Measurements from ENCODE around the gene ANKRD12.

ANKRD12 gene

DNA sequence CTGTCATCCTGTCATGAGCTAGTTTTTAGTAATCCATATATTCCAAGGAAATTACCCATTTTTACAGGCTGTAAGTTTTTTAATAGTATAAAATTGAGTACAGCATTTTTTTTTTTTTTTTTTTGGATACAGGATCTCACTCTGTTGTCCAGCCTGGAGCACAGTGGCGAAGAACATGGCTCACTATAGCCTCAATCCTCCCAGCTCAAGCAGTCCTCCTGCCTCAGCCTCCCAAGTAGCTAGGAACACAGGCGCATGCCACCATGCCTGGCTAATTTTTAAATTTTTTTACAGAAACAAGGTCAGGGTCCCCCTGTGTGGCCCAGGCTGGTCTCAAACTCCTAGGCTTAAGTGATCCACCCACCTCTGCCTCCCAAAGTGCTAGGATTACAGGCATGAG is 56.5 kb downstream of the ANKRD12 start:
- no peak for DNase-seq
- no peaks in the 10 kb centered on the region for H3K4me1 Mint-ChIP-seq
- peaks cover 64% of the 10 kb centered on the region for H3K36me3 Mint-ChIP-seq
- no peaks in the 10 kb centered on the region for H3K27me3 Mint-ChIP-seq
- no peaks in the 10 kb centered on the region for H3K9me3 Mint-ChIP-seq
- no peak overlapping the region for H3K4me3 Mint-ChIP-seq
- CTCF ChIA-PET: interaction anchor here (0.6 kb wide), 1 partner anchor 11 kb away, joined by 3 read pairs; no protein-coding TSS in a partner anchor
- no peak overlapping the region for H3K27ac Mint-ChIP-seq

DNA sequence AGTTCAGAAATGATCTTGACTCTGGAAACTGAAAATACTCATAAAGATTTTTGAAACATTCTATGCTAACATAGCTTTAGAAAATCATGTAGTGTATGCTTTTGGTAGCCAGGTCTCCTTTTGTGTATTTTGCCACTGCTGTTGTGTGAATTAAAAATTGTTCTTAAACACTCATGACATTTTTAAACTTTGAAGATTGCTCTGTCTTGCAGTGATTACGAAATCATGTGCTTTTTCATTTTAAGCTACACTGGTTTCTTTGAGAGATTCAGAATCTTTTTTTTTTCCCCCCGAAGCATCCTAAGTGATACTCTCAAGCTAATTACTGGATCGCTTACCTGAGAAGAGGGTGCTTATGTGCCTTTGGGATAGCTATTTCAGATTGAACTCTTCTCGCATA is 60.0 kb downstream of the ANKRD12 start:
- H3K27me3 Mint-ChIP-seq: no peaks in the 10 kb centered on the region
- DNase-seq: no peak
- H3K4me3 Mint-ChIP-seq: no peak overlapping the region
- peaks cover 38% of the 10 kb centered on the region for H3K36me3 Mint-ChIP-seq
- H3K27ac Mint-ChIP-seq: no peak overlapping the region
- H3K4me1 Mint-ChIP-seq: no peaks in the 10 kb centered on the region
- CTCF ChIA-PET: interaction anchor here (1.5 kb wide), 1 partner anchor 9 kb away, joined by 3 read pairs; no protein-coding TSS in a partner anchor
- H3K9me3 Mint-ChIP-seq: no peaks in the 10 kb centered on the region

DNA sequence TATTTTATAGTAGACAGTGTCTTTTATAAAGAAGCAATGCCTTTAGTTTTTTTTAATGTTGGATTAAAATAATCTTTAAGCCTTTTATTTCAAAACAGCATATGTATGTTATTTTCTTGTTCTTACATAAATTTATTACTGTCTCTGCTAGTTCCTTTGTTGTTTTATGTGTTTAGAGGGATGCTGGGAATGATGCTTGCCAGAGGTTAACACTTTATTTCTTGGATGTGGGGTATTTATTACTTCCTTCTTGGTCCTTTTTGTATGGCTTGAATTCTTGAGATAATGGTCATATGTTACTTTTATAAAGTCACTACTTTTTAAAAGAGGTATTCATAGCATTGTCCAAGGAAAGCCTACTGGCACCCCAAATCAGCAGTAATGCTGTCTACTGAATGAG is 63.1 kb downstream of the ANKRD12 start:
- Mint-ChIP-seq H3K4me3 (no peak overlapping the region), H3K27me3 (no peaks in the 10 kb centered on the region), H3K36me3 (peaks cover 22% of the 10 kb centered on the region), H3K9me3 (no peaks in the 10 kb centered on the region), H3K27ac (no peak overlapping the region), H3K4me1 (no peaks in the 10 kb centered on the region)
- no peak for DNase-seq
- CTCF ChIA-PET: no interaction called here

GRCh38 chr18:9201224-9201623 is 64.6 kb downstream of the ANKRD12 start:
- CTCF ChIA-PET: no interaction called here
- Mint-ChIP-seq H3K27me3 (no peaks in the 10 kb centered on the region), H3K4me3 (no peak overlapping the region), H3K9me3 (no peaks in the 10 kb centered on the region), H3K36me3 (peaks cover 18% of the 10 kb centered on the region), H3K4me1 (no peaks in the 10 kb centered on the region), H3K27ac (no peak overlapping the region)
- DNase-seq: no peak

GRCh38 chr18:9204659-9205058 is 68.1 kb downstream of the ANKRD12 start:
- no peak overlapping the region for H3K27ac Mint-ChIP-seq
- CTCF ChIA-PET: interaction anchor here (1.5 kb wide), 1 partner anchor 8 kb away, joined by 3 read pairs; no protein-coding TSS in a partner anchor
- no peak for DNase-seq
- no peak overlapping the region for H3K4me3 Mint-ChIP-seq
- H3K36me3 Mint-ChIP-seq: peaks cover 21% of the 10 kb centered on the region
- no peaks in the 10 kb centered on the region for H3K27me3 Mint-ChIP-seq
- H3K4me1 Mint-ChIP-seq: peaks cover 2% of the 10 kb centered on the region
- H3K9me3 Mint-ChIP-seq: no peaks in the 10 kb centered on the region

DNA sequence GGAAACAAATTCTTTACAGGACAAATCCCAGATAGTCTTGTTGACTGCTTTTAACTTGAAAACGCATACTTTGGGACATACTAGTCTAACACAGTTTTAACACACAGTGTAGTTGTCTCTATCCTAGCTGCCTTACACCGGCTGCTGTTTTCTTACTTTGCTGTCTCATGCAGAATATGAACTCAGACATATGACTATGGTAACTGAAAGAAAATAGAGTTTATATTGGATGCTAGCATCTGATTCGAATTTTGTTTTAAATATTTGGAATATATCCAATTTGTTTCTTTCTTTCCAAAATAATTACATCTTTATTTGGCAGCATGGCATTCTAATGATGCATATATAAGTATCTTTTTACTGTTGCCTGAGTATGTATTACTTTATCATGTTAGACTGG is 69.8 kb downstream of the ANKRD12 start:
- no peaks in the 10 kb centered on the region for H3K27me3 Mint-ChIP-seq
- H3K9me3 Mint-ChIP-seq: no peaks in the 10 kb centered on the region
- no peak overlapping the region for H3K27ac Mint-ChIP-seq
- no peak for DNase-seq
- H3K4me3 Mint-ChIP-seq: no peak overlapping the region
- H3K4me1 Mint-ChIP-seq: peaks cover 5% of the 10 kb centered on the region
- CTCF ChIA-PET: interaction anchor here (1.5 kb wide), 1 partner anchor 133 kb away, joined by 4 read pairs; no protein-coding TSS in a partner anchor
- peaks cover 26% of the 10 kb centered on the region for H3K36me3 Mint-ChIP-seq

DNA sequence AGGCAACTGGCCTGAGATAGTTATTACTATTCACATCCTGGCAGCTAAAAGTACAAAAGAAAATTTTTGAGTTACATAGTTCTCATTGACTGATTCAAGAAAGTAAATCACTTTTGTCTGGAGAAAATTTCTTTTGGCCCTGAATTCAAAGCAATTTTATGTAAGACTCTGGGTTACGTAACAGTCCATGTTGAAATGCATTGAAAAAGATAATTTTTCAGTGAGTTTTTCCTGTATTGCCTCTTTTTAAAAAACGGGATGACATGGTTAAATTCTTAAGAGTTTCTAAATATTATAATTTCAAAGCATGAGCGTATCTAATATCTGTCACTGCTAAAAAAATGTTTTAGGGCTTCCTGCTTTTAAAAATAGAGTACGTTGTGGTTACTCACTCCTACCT is 72.7 kb downstream of the ANKRD12 start:
- Mint-ChIP-seq H3K27ac (no peak overlapping the region), H3K36me3 (peaks cover 40% of the 10 kb centered on the region), H3K27me3 (no peaks in the 10 kb centered on the region), H3K4me3 (no peak overlapping the region), H3K4me1 (peaks cover 7% of the 10 kb centered on the region), H3K9me3 (no peaks in the 10 kb centered on the region)
- CTCF ChIA-PET: interaction anchor here (0.8 kb wide), 1 partner anchor 21 kb away, joined by 3 read pairs; no protein-coding TSS in a partner anchor
- DNase-seq: no peak

- no peak overlapping the region for H3K4me3 Mint-ChIP-seq
- peaks cover 44% of the 10 kb centered on the region for H3K36me3 Mint-ChIP-seq
- no peak overlapping the region for H3K27ac Mint-ChIP-seq
- DNase-seq: no peak
- H3K4me1 Mint-ChIP-seq: peaks cover 7% of the 10 kb centered on the region
- H3K9me3 Mint-ChIP-seq: no peaks in the 10 kb centered on the region
- no peaks in the 10 kb centered on the region for H3K27me3 Mint-ChIP-seq
- CTCF ChIA-PET: no interaction called here
Measured at GRCh38 chr18:9210966-9211365, 74.4 kb downstream of the ANKRD12 start.

- peaks cover 7% of the 10 kb centered on the region for H3K4me1 Mint-ChIP-seq
- no peak overlapping the region for H3K4me3 Mint-ChIP-seq
- H3K27me3 Mint-ChIP-seq: no peaks in the 10 kb centered on the region
- H3K27ac Mint-ChIP-seq: no peak overlapping the region
- no peaks in the 10 kb centered on the region for H3K9me3 Mint-ChIP-seq
- CTCF ChIA-PET: no interaction called here
- peaks cover 52% of the 10 kb centered on the region for H3K36me3 Mint-ChIP-seq
- no peak for DNase-seq
Measured at GRCh38 chr18:9211955-9212354, 75.4 kb downstream of the ANKRD12 start.

DNA sequence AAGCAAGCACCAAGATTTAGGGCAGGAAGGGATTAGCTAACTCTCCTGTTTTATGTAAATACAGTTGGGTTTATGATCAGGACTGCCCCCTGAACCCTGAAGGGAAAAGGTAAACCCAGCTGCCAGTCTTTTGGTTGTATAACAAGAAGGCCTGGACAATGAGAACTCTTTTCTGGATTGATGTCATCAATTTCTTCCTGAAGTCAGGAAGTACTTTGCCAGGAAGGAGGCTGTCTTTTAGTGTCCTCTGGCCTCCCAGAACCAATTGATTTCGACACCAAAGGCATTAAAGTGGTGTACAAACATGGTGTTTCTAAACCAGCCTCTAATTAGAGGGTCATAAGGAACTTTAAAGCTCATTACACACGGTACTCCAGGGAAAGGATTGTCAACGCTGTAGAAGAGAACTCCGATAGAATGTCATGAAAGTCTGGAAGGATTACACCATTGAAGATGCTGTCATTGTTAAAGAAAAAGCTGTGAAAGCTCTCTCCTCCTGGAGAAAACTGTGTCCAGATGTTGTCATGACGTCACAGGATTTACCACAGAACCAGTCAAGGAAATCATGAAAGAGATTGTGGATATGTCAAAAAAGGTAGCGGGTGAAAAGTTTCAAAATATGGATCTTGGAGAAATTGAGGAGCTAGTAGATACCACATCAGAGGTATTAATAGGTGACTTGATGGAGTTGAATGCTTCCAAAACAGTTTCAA is 78.8 kb downstream of the ANKRD12 start:
- DNase-seq: no peak
- no peak overlapping the region for H3K27ac Mint-ChIP-seq

GRCh38 chr18:9216459-9216858 is 79.9 kb downstream of the ANKRD12 start:
- Mint-ChIP-seq H3K4me3 (no peak overlapping the region), H3K4me1 (peaks cover 1% of the 10 kb centered on the region), H3K36me3 (peaks cover 71% of the 10 kb centered on the region), H3K27me3 (no peaks in the 10 kb centered on the region), H3K27ac (no peak overlapping the region), H3K9me3 (no peaks in the 10 kb centered on the region)
- CTCF ChIA-PET: interaction anchor here (1.2 kb wide), 1 partner anchor 300 kb away, joined by 3 read pairs; no protein-coding TSS in a partner anchor
- no peak for DNase-seq

More for the DNA sequence above, 78.8 kb downstream of the ANKRD12 start:
- Mint-ChIP-seq H3K4me1 (peaks cover 5% of the 10 kb centered on the region), H3K4me3 (no peak overlapping the region), H3K9me3 (no peaks in the 10 kb centered on the region), H3K36me3 (peaks cover 66% of the 10 kb centered on the region), H3K27me3 (no peaks in the 10 kb centered on the region)
- CTCF ChIA-PET: no interaction called here

DNA sequence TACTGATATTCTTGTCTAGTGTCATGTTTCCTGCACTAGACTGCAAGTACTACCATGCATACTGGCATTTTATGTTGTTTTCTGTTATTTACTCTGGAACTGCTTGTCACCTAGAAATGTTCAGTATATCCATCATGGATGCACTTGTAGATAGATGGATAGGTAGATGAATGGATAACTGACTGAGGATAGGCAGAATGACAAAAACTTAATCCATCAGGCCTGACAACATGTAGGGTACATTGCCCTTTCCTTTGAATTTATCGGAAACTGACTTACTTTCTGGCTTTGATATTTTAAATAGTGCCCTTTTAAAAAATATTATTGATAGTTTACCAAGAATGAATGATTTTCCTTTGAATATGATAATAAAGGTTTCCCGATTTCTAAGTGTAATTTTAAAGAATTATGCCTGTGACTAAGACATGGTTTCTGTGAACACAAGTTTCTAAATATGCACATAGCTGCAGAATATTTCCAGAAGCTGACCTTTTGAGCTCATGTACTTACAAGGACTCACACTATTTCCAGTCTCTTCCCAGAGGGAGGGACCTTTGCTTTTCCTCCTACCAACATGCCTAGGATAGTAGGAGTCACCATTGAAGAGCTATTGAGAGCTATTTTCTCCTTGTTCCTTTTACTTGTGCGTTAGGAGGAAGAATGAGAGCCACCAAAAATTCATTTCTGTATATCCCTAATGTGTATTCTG is 81.3 kb downstream of the ANKRD12 start:
- no peaks in the 10 kb centered on the region for H3K9me3 Mint-ChIP-seq
- H3K4me3 Mint-ChIP-seq: no peak overlapping the region
- no peak for DNase-seq
- H3K4me1 Mint-ChIP-seq: no peaks in the 10 kb centered on the region
- CTCF ChIA-PET: interaction anchor here (0.6 kb wide), 1 partner anchor 70 kb away, joined by 3 read pairs; no protein-coding TSS in a partner anchor
- peaks cover 73% of the 10 kb centered on the region for H3K36me3 Mint-ChIP-seq
- no peaks in the 10 kb centered on the region for H3K27me3 Mint-ChIP-seq
- H3K27ac Mint-ChIP-seq: no peak overlapping the region

GRCh38 chr18:9221040-9221439 is 84.5 kb downstream of the ANKRD12 start:
- Mint-ChIP-seq H3K36me3 (peaks cover 69% of the 10 kb centered on the region), H3K4me3 (no peak overlapping the region), H3K27ac (no peak overlapping the region), H3K4me1 (no peaks in the 10 kb centered on the region), H3K9me3 (no peaks in the 10 kb centered on the region), H3K27me3 (no peaks in the 10 kb centered on the region)
- CTCF ChIA-PET: no interaction called here
- no peak for DNase-seq

GRCh38 chr18:9221661-9222060 is 85.1 kb downstream of the ANKRD12 start:
- Mint-ChIP-seq H3K27ac (no peak overlapping the region), H3K9me3 (no peaks in the 10 kb centered on the region)
- DNase-seq: no peak

GRCh38 chr18:9223356-9223755 is 86.8 kb downstream of the ANKRD12 start:
- no peak overlapping the region for H3K27ac Mint-ChIP-seq
- CTCF ChIA-PET: no interaction called here
- H3K27me3 Mint-ChIP-seq: no peaks in the 10 kb centered on the region
- no peaks in the 10 kb centered on the region for H3K9me3 Mint-ChIP-seq
- no peak overlapping the region for H3K4me3 Mint-ChIP-seq
- DNase-seq: no peak
- H3K36me3 Mint-ChIP-seq: peaks cover 72% of the 10 kb centered on the region
- no peaks in the 10 kb centered on the region for H3K4me1 Mint-ChIP-seq

More at GRCh38 chr18:9221661-9222060, 85.1 kb downstream of the ANKRD12 start:
- H3K36me3 Mint-ChIP-seq: peaks cover 68% of the 10 kb centered on the region
- H3K4me3 Mint-ChIP-seq: no peak overlapping the region
- CTCF ChIA-PET: no interaction called here
- no peaks in the 10 kb centered on the region for H3K4me1 Mint-ChIP-seq
- H3K27me3 Mint-ChIP-seq: no peaks in the 10 kb centered on the region
